ENCODE measurements around the gene PCDHGA10.
A peak's percentile ranks its signal among the peaks of the same experiment; 100 is the strongest.

PCDHGA10 gene

GRCh38 chr5:141397756-141398551 is 14.8 kb upstream of the PCDHGA10 start, which contains the start of gene PCDHGB5:
Gene PCDHGB5 (plus strand): TSS chr5:141397947. CDS start chr5:141398128, 181 bp downstream.
- peak; percentile 66 for DNase-seq (ENCODE audit: low read depth)
- H3K4me3 ChIP-seq (ENCODE audit: control insufficient read depth, low read depth, low read length): peak within 1 kb of the TSS; percentile 45
- peak; percentile 59 for TF ChIP-seq CTCF (conservative IDR thresholded peaks at IDR 0.05; ENCODE audit: control insufficient read depth, insufficient read depth, low read depth, low read length)

- TF ChIP-seq CTCF (conservative IDR thresholded peaks at IDR 0.05; ENCODE audit: control insufficient read depth, insufficient read depth, low read depth, low read length): no peak
- no peak overlapping the region for H3K4me3 ChIP-seq (ENCODE audit: control insufficient read depth, low read depth, low read length)
- DNase-seq (ENCODE audit: low read depth): no peak
These were observed 14.2 kb upstream of the PCDHGA10 start for GRCh38 chr5:141398608-141399007.

GRCh38 chr5:141399555-141400258 is 13.1 kb upstream of the PCDHGA10 start:
- no peak overlapping the region for H3K4me3 ChIP-seq (ENCODE audit: control insufficient read depth, low read depth, low read length)
- TF ChIP-seq CTCF (conservative IDR thresholded peaks at IDR 0.05; ENCODE audit: control insufficient read depth, insufficient read depth, low read depth, low read length): no peak
- no peak for DNase-seq (ENCODE audit: low read depth)

- peak within 1 kb of the TSS; percentile 37 for H3K4me3 ChIP-seq (ENCODE audit: control insufficient read depth, low read depth, low read length)
- DNase-seq (ENCODE audit: low read depth): peak; percentile 57
These were observed 10.1 kb upstream of the PCDHGA10 start, which contains the start of gene PCDHGA9 for GRCh38 chr5:141402553-141403243. Gene PCDHGA9 (plus strand): TSS chr5:141402778. CDS start chr5:141402953, 175 bp downstream.

GRCh38 chr5:141403387-141403786 is 9.4 kb upstream of the PCDHGA10 start:
- DNase-seq (ENCODE audit: low read depth): no peak
- TF ChIP-seq CTCF (conservative IDR thresholded peaks at IDR 0.05; ENCODE audit: control insufficient read depth, insufficient read depth, low read depth, low read length): no peak

More at GRCh38 chr5:141402553-141403243, 10.1 kb upstream of the PCDHGA10 start, which contains the start of gene PCDHGA9:
- peak; percentile 60 for TF ChIP-seq CTCF (conservative IDR thresholded peaks at IDR 0.05; ENCODE audit: control insufficient read depth, insufficient read depth, low read depth, low read length)

GRCh38 chr5:141407790-141408505 is 4.8 kb upstream of the PCDHGA10 start, which contains the start of gene PCDHGB6:
Gene PCDHGB6 (plus strand): TSS chr5:141408021. CDS start chr5:141408203, 182 bp downstream.
- peak within 1 kb of the TSS; percentile 35 for H3K4me3 ChIP-seq (ENCODE audit: control insufficient read depth, low read depth, low read length)
- TF ChIP-seq CTCF (conservative IDR thresholded peaks at IDR 0.05; ENCODE audit: control insufficient read depth, insufficient read depth, low read depth, low read length): peak; percentile 66
- DNase-seq (ENCODE audit: low read depth): peak; percentile 59

More at GRCh38 chr5:141403387-141403786, 9.4 kb upstream of the PCDHGA10 start:
- H3K4me3 ChIP-seq (ENCODE audit: control insufficient read depth, low read depth, low read length): no peak overlapping the region

Measured in fibroblast of mammary gland (primary cell).